GM19468 (cell line): ENCODE results near the gene POLE.
"Not testable (repeated sequence)": the region's sequence is repeated elsewhere in the genome, so short reads cannot be mapped to it uniquely, and the experiment has no call there.

Source experiments
- ATAC-seq: cut with Tn5 transposase; IDR thresholded peaks from one replicate; pipeline ENCODE4 v1.9.1; 2021; ENCODE audit warnings: mild to moderate bottlenecking, moderate library complexity, moderate number of reproducible peaks; ENCODE audit not compliant: unreplicated experiment; ENCODE audit errors: extremely low read depth

The POLE gene

DNA sequence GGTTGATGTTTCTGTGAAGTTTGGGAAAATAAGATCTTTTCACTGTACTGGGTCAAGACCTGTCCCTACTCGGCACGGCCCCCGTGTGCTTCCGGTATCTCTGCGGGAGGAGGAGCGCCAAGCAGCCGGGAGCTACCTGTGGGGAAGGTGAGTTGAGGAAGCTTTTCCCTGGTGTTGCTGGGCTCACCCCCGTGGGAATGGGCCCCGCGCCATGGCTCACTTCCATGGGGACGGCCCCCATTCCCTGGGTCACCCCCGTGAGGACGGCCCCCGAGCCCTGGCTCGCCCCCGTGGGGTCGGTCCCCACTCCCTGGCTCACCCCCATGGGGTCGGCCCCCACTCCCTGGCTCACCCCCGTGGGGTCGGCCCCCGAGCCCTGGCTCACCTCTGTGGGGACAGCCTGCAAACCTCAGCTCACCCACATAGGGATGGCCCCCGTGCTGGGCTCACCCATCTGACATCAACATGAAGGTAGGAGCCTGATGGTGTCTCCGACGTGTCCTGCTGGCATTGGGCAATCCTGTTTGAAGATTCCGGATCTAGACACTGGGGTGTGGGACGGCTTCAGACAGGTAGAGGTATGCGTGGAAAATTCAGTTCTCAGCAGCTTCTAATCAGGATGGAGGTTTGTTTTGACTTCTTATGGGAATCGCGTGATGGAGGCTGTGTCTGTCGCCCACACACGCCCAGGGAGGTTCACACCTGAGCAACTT lies 85.8 kb downstream of the POLE start:
- ATAC-seq = no peak

- ATAC-seq = no peak
Measured at GRCh38 chr12:132600048-132601032, 86.8 kb downstream of the POLE start.

DNA sequence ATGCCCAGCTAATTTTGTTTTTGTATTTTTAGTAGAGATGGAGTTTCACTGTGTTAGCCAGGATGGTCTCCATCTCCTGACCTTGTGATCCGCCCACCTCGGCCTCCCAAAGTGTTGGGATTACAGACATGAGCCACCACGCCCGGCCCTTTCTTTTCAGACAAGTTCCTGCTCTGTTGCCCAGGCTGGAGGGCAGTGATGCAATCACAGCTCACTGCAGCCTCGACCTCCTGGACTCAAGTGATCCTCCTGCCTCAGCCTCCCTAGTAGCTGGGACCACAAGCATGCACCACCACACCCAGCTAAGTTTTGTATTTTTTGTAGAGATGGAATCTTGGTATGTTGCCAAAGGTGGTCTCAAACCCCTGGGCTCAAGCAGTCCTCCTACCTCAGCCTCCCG lies 87.6 kb downstream of the POLE start:
- not testable (repeated sequence) for ATAC-seq

- ATAC-seq = no peak
Measured at GRCh38 chr12:132597333-132598316, 89.5 kb downstream of the POLE start.

- ATAC-seq = no peak
Measured at GRCh38 chr12:132596016-132596415, 91.1 kb downstream of the POLE start.

DNA sequence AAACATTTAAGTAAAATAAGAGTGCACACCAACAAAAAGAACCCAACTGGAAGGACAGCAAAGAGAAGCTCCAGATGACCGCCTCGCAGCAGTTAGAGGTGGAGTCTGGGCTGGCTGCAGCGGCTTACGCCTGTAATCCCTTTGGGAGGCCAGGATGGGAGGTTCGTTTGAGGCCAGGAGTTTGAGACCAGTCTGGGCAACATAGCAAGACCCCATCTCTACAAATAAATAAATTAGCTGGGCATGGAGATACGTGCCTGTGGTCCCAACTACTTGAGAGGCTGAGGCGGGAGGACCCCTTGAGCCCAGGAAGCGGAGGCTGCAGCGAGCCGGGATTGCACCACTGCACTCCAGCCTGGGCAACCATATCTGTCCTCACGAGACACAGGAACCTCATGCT lies 92.0 kb downstream of the POLE start:
- no peak for ATAC-seq

- peak; percentile 39 for ATAC-seq
Measured at GRCh38 chr12:132593938-132594358, 93.2 kb downstream of the POLE start.

- no peak for ATAC-seq
Measured at GRCh38 chr12:132593521-132593920, 93.6 kb downstream of the POLE start.

DNA sequence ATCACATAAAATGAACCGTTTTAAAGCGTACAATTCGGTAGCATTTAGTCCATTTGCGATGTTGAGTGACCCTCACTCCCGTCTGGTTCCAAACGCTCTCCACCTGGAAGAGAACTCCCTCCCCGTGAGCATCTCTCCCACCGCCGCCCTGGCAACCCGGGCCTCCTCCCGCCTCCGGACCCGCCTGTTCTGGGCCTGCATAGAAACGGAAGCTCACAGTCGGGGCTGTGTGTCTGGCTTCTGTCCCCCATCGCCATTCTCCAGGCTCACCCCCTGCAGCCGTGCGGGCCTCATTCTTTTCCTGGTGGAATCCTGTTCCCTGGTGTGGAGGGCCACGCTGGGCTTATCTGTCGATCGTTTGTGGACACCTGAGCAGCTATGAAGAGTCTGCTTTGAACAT lies 94.1 kb downstream of the POLE start:
- ATAC-seq = no peak

DNA sequence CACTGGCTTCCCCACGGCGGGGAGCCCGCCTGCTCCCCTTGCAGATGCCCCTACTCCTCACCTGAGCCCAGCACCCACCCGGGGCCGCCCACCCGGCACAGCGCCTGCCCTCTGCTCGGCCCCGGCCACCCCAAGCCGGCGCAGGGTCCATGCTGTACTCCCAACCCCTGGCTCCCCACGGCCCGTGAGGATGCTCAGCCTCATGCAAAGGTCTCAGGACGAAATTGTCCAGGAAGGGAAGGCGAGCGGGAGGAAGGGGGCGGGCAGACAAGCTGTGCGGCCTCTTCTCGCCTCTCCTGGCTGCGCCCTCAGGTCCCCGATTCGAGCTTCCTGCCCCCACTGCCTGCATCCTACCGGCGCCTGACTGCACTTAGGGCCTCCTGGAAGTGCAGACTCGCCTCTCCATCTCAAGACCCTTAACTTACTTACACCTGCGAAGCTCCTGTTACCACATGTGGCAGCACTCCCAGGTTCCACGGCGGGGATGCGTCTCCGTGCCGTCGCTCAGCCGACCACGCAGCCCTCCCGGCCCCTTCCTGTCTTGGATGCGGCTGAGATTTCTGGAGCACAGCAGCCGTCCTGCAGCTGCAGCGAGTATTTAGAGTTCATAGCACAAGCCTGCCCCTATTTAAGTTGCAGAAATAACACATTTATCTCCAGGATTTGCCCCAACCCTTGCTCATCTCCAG lies 94.7 kb downstream of the POLE start:
- ATAC-seq = no peak

DNA sequence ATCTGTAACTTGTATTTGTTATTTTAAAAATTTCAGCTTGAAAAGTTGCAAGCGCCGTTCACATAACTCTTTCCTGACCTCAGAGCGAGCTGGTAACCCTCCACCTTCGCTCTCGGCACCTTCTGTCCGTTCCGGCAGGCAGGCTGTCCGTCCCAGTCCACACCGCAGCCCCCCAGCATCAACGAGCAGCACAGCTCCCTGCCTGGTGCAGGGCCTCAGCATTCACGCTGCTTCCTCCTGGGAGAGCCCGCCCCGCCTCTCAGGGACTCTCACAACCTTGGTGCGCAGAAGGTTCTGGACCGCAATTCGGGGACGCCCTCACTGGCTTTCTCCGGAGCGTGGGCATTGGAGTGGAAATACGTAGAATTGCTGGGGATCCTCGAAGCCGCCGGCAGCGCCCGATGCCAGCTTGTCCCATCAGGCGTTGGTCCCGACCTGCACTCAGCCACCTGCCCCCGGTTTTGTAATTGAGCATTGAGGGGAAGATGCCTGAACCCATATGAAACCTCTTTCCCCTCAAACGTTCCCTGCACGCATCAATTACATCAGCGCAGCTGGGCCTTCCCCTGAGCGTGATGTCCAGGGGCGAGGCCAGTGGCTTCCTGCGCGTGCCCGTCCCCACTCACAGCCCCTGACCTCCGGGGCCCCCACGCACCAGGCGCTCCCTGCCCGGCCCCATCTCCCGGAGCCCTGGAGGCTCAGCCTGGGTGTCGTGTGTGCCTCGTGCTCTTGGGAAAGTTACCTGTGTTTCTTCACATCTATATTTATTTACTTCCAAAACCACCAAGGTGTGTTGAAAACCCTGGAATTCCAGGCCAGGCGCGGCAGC lies 95.8 kb downstream of the POLE start:
- no peak for ATAC-seq

DNA sequence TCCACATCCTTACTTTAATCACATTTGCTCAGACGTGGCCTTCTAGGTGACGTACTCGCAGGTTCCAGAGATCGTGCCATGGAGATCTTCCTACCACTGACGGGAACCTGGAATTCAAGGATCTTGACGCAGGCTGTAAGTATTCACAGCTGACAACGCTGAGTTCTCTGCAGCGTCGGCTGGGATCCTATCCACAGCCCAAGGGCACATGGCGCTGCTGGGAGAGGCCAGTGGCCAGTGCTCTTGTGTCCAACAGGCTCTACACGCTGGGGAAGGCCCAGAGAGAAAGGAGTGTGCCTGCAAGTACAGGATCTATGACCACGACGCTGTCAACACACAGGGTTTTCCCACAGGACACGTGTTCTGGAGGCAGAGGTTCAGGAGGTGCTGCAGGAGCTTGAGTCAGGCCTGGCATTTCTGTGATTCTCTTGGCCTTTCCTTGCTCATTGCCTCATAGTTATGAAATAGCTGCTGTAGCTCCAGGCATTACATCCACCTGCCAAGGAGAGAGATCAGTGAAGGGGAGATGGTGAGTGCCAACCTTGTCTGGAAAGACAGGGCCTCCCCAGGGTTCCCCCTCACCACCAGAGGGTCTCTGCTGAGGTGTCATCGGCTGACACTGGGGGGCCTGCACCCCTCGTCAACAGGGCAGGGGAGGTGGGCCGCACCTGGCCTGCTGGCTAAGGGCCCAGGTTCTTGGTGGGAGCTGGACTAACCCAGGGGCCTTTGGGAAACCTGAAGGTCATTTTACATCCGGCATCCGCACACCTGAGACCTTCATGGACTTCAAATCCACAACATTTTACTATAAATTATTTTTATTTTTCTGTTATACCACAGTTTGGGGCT lies 98.1 kb downstream of the POLE start:
- ATAC-seq = no peak

DNA sequence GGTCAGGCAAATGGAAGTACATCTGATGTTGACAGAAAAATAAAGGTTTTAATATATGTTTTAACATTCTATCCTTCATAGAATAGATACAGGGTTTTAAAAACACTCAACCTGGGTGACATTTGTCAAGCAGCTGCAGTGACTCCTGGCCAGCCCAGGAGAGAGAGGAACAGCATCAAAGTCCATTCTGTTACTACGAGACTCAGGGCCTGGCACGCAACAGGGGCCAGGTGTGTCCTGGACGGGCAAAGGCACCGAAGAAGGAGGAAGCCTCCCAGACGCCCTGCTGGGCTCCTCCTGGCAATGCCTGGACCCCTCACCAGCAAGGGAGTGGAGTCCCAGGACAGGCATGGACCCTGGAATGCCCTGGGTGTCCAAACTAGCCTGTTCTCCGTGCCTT lies 98.8 kb downstream of the POLE start:
- no peak for ATAC-seq

DNA sequence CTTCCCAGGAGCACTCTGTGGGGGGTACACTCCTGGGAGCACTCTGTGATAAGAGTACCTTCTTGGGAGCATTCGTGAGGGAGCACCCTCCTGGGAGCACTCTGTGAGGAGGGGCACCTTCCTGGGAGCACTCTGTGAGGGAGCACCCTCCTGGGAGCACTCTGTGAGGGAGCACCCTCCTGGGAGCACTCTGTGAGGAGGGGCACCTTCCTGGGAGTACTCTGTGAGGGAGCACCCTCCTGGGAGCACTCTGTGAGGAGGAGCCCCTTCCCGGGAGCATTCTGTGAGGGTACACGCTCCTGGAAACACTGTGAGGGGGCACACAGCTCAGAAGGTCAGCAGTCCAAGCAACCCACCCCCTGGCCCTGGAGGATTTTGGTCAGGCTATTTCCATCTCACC lies 99.4 kb downstream of the POLE start:
- ATAC-seq = no peak

- no peak for ATAC-seq
Measured at GRCh38 chr12:132586929-132587328, 100.2 kb downstream of the POLE start.

GRCh38 chr12:132585177-132585576 lies 102.0 kb downstream of the POLE start:
- no peak for ATAC-seq

DNA sequence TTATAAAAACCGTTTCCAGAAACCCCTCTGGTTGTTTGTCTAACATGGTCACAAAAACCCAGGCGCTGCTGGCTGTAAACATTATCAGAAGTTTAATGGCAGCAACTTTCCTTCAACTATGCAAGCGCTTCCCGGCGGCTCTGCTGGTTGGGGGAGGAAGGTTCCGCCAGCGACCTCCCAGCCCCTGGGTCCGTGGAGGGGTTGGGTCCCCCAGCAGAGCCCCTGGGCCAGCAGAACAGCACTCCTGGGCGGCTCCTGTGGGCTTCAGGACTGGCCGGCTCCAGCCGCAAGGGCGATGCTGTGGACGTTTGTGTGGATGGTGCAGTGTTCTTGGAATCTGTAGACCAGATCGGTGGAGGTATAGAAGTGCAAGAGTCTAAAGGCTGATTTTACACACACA lies 102.7 kb downstream of the POLE start:
- ATAC-seq = no peak

- ATAC-seq = no peak
Measured at GRCh38 chr12:132583736-132584135, 103.4 kb downstream of the POLE start.
